Astrocyte of the spinal cord (primary cell): ENCODE results near the gene PRAMEF12.

Experiments used
- DNase-seq: peaks from one replicate; pipeline ENCODE4 v3.0.0; 2011; ENCODE audit warnings: low read depth, low spot score
- H3K4me3 ChIP-seq: 2 replicates; pipeline ENCODE4 v1.5.1; 2011; ENCODE audit warnings: low read depth, mild to moderate bottlenecking, low read length, moderate library complexity
- in situ Hi-C: cut with HindIII; loops from 2 replicates; pipeline ENCODE4 v1.10.0; 2017; ENCODE audit warnings: low sequenced_read_pairs
- TF ChIP-seq, protein P1 (sequence below): IDR thresholded peaks from 2 replicates; pipeline ENCODE4 v1.5.1; 2012; ENCODE audit warnings: low read depth, mild to moderate bottlenecking, low read length, inconsistent platforms

PRAMEF12 gene

DNA sequence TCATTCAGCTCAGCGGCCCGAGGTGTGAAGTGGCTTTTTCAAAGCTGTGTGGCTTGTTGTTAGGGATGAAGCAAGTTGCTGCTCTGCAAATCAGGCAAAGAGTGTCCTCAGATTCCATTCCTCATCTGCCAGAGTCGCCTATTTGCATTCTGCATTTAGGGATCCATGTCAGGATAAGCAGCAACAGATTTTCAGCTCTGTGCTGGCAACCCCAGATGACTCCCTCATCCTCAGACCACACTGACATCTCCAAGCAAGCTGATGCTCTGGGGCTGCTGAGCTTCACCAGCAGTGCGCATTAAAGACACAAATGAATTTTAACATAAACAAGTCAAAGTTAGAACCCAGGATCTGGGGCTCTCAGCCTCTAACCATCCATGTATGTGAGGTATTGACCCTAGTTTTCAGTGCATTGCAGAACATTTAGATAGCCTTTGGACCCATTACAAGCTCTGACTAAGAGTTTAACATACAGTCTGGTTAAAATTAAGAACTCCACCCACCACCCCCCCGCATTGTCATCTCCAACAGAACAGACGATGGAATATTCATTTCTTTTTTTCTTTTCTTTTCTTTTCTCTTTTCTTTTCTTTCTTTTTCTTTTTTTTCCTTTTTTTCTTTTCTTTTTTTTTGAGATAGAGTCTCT, 16.6 kb upstream of the PRAMEF12 start:
- TF ChIP-seq, protein P1, sequence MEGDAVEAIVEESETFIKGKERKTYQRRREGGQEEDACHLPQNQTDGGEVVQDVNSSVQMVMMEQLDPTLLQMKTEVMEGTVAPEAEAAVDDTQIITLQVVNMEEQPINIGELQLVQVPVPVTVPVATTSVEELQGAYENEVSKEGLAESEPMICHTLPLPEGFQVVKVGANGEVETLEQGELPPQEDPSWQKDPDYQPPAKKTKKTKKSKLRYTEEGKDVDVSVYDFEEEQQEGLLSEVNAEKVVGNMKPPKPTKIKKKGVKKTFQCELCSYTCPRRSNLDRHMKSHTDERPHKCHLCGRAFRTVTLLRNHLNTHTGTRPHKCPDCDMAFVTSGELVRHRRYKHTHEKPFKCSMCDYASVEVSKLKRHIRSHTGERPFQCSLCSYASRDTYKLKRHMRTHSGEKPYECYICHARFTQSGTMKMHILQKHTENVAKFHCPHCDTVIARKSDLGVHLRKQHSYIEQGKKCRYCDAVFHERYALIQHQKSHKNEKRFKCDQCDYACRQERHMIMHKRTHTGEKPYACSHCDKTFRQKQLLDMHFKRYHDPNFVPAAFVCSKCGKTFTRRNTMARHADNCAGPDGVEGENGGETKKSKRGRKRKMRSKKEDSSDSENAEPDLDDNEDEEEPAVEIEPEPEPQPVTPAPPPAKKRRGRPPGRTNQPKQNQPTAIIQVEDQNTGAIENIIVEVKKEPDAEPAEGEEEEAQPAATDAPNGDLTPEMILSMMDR, result no peak
- in situ Hi-C loops, result no loop called here
- no peak overlapping the region for H3K4me3 ChIP-seq
- no peak for DNase-seq

- TF ChIP-seq, protein P1, result no peak
- no peak for DNase-seq
- in situ Hi-C loops, result no loop called here
- no peak overlapping the region for H3K4me3 ChIP-seq
Observed at GRCh38 chr1:12757836-12758235, 15.7 kb upstream of the PRAMEF12 start.

DNA sequence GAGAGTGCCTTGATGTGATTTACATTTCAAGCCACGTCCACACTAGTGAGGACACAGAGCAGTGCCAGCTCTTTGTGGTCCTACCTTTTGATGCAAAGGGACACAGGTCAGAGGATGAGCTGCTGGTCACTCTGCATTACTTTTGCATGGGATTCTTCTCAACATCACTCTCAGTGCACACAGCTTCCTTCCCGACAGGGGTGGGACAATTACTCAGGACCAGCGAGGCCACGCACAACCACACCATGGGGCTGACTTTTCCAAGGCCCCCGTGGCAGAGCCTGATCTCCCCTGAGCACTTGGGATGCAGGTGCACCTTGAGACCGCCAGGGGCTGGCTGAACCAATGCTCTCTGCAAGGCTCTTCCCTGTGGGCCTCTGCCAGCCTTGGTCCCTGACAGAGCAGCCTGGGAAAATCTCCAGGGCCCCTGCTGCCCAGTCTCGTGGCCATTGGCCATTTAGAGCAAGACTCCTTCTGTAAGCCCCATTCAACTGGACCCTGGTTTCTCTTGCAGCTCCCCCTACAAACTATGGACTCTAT, 13.2 kb upstream of the PRAMEF12 start:
- DNase-seq, result no peak
- TF ChIP-seq, protein P1, result no peak
- in situ Hi-C loops, result no loop called here
- H3K4me3 ChIP-seq, result no peak overlapping the region

DNA sequence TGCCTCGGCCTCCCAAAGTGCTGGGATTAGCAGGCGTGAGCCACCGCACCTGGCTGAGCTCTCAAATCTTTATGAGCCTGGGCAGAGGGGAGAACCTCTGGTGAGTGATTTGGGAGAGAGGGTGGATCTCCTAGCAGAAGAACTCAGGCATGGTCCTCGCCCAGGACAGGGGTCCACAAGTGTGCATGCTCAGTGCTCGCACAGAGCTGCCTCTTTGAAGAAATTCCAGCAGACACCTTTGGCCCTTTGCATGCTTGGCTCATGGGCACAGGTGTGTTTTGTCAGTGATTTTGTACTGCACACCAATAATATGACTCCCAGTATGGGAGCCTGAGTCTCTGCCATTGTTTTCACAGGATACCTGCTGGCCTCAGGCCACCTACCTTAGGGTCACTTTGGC, 11.8 kb upstream of the PRAMEF12 start:
- no peak overlapping the region for H3K4me3 ChIP-seq
- TF ChIP-seq, protein P1, result no peak
- no peak for DNase-seq
- in situ Hi-C loops, result no loop called here

- in situ Hi-C loops, result no loop called here
- H3K4me3 ChIP-seq, result no peak overlapping the region
- DNase-seq, result no peak
- TF ChIP-seq, protein P1, result no peak
Observed at GRCh38 chr1:12762766-12763165, 10.8 kb upstream of the PRAMEF12 start.

- no peak for DNase-seq
- no peak overlapping the region for H3K4me3 ChIP-seq
- in situ Hi-C loops, result no loop called here
- TF ChIP-seq, protein P1, result no peak
Observed at GRCh38 chr1:12763479-12763878, 10.1 kb upstream of the PRAMEF12 start.

DNA sequence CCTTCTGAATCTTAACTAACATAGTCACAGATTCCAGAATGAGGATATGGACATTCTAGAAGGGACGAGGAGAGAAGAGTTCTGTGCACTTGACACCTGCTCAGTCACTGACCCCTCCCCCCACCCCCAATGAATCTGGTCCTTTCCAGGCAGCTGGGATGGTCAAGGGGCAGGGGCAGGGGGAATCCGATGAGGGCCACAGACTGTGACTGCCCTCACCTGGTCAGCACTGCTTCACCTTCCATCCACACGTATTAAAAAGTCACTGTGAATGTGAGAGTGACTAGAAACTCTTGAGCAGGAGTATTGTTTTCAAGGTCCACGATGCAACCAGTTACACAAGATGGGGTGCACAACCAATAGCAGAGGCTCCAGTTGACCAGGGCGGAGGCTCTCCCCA, 9.5 kb upstream of the PRAMEF12 start:
- in situ Hi-C loops, result no loop called here

More for the DNA sequence above, 9.5 kb upstream of the PRAMEF12 start:
- TF ChIP-seq, protein P1, result no peak
- no peak overlapping the region for H3K4me3 ChIP-seq
- DNase-seq, result no peak
